SHP77 treated with DMSO at 0.1 percent for 48 hours (cell line): Measurements from ENCODE around the gene IYD.
"Not testable (repeated sequence)": the region's sequence is repeated elsewhere in the genome, so short reads cannot be mapped to it uniquely, and the experiment has no call there.

Source experiments
- DNase-seq: peaks from one replicate; lab custom pipeline; 2025; lab: John Stamatoyannopoulos, UW

Gene IYD

DNA sequence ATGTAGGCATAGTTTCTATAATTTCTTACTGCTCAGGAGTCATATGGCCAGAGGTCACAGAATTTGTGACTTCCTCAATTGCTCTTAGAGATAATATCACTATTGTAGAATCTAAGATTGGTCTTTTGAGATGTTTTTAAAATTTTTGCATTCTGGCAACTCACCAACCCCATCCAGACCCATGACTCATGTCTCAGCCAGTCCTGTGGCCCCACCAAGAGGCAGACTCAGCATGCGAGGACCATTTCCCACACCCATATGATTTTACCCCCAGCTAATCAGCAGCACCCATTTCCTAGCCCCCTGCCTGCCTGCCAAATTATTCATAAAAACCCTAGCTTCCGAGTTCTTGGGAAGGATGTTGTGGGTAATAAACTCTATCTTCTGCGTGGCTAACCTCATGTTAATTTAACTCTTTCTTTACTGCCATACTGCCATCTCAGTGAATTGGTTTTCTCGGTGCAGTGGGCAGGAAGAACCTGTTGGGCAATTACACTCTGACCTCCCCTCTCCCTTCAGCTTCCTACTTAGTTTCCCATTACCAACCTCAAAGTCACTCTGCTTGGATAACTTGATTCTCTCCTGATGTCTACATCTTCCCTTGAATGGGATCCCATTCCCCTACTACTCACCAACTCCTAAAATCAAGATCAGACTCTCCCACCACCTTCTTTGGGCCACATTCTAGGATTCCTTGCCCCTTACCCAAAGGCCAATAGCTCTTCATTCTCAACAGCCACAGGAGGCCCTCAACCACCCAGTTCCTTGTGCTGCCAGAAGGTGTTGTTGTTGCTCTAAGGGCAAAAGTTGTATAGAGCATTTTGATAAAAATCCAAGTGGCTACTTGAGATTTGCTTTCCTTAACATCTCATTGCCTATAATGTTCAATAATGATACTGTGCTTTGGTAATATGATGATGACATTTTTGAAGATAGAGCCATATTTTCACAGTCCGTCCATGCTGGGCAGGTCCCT, 16.2 kb upstream of the IYD start:
- DNase-seq: no peak

DNA sequence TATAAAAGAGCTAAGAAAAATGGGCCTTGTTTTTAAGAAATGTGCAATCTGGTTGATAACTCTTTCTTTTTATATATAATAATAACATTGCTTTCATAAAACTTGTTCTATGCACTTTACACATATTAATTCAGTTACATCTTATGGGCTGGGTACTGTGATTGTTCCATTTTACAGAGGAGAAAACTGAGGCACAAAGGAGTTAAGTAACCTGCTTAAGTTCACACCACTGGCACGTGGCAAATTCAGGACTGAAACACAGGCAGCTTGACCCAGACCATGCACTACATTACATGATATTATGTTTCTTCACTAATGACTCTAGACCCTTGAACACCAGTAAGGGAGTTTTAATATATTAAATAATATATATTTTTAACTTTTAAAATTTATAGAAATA, 15.4 kb upstream of the IYD start:
- no peak for DNase-seq

DNA sequence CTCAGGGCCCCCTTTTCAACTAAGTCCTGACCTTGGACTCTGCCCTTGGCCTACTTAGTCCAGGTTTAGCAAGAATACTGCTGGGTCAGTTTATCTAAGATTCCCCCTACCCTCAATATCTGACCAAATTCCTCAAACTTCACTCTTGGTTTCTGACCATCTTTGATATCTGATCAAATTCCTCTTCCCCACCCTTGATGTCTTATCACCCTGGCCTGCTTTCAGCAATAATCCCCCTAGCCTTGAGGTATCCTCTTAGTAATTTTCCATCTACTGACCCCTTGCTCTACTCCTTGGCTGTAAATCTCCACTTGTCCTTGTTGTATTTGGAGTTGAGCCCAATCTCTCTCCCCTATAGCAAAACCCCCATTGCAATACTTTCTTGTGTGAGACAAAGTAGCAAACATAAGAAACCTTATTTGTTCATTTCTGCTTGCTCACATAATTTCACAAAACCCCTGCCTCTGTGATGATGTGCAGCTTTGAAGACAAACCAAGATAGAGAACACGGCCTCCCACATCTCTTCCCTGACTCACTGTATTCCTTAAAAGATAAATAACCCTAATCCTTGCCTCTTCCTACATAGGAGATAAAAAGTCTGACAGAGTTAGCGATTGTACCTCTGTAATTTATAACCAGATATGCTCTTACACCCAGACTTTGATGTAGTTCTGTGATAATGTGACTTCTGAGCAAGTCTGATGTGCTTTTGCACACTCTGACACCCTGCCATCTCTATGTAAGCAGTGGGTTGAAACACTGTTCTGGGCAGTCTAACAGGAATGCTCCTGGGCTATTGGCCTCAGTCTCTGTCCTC, 13.8 kb upstream of the IYD start:
- no peak for DNase-seq

DNA sequence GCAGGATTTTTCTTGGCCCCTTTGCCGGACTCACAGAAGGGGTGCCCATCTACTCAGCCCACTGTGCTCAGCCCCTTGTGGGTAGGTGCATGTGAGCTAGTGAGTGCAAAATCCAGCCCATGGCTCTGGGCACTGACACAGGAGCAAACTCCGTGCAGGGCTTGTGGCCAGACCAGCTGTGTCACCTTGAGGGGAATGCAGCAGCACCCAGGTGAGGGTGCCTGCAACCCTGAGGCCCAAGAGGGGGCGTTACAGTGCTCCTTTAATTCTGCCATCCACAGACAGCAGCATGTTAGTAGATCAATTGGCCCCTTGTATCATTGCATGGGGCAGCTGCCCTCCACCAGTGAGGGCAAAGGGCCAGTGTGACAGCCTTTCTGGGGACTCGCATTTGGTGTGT, 12.9 kb upstream of the IYD start:
- DNase-seq: no peak

DNA sequence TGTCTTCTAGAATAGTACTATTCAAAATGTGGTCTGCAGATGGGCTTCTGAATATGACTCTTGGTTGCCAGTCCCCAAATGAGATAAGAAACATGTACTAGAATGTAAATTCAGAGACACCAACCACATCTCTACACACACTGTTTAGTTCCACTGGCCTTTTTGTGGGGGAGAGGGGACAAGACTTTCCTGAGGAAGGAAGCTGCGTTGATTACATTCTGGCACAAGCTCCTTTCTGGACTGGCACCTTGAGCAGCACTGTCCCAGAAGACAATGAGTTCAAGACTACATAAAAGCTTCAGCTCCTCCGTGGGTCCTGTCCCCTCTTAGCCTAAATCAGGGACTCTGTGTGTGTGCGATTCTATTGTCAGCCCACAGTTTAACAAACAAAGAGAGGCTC, 6.9 kb upstream of the IYD start:
- no peak for DNase-seq

DNA sequence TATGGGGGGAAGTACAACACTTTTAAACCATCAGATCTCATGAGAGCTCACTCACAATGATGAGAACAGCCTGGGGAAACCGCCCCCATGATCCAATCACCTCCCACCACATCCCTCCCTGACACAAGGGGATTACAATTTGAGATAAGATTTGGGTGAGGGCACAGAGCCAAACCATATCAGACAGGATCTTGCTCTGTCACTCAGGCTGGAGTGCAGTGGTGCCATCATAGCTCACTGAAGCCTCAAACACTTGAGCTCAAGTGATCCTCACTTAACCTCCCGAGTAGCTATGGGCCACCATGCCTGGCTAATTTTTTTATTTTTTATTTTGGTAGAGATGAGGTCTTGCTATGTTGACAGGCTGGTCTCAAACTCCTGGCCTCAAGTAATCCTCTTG, 5.1 kb upstream of the IYD start:
- DNase-seq: no peak

DNA sequence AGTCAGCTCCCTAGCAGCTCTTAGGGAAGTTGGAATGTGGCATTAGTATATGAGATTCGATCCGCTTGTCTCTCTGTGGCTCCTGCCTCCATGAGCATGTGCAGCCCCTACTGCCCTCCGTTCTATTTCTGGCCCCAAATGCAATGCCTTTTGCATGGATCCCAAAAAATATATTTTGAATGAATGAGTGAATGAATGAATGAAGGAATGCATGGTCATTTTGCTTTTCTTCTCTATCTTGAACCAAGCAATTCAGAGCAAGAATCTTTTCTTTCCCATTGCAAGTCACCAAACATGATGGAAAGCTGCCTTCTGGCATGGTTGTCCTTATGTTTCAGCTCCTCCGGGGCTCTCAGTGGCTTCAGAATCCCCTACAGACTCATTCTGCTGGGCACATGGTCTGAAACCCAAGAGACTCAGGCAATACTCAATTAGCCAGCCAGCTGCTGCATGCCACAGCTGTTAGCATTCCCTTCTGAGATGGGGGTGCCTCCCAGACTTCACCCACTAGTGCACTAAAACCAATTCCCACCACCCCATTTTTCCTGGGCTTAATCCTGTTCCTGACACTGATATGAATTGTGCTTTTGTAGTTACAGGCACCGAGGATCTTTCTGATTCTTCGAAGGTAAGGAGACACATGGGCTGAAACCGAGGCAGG, 2.6 kb upstream of the IYD start:
- no peak for DNase-seq

DNA sequence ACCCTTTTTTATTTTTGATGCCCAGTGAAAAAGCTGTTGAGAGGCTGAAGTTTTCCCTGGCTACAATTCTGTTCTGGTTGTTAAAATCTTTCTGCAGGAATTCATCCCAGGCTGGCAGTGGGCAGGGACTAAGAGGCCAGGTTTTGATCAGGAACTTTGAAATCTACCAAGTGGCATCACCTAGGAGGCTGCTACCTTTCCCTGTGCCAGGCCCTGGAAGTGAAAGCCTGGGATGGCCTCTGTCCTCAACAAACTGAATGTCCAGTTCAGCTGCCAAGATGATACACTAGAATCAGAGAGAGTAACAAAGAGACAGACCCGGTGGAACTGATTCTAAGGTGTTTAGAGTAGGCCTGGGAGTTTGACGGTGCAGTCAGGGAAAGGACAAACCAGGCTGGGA, 596 bp downstream of the IYD start:
- no peak for DNase-seq

DNA sequence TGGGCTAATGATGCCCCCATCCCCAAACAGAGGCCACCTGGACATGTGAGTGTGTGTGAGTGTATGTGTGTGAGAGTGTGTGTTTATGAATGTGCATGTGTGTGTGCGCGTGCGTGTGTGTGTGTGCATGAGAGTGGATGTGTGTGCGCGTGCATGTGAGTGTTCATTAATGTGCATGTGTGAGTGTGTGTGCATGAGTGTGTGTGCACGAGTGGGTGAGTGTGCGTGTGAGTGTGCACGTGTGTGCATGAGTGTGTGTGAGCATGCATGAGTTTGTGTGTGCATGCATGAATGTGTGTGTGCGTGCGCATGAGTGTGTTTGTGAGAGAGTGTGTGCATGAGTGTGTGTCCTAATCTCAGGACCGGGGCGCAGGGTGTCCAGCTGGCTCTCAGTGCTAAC, 1.3 kb downstream of the IYD start:
- no peak for DNase-seq

DNA sequence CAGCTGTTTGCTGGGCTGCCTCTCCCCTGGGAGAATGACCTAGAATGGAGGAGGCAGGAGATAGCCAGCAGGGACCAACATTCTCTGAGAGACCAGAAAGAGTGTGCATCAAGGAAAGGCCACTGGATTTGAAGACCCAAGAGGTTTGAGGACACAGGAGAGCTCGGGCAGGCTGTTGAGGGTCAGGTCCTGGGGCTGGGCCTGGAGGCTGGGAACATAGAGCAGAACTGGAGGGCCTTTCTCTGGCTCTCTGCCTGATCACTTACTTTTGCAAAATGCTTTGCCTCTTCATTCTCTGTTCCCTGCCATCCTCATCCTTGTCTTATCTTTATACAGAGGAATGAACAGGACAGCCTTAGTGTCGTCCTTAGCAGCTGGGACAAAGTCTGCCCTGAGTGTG, 2.5 kb downstream of the IYD start:
- no peak for DNase-seq

DNA sequence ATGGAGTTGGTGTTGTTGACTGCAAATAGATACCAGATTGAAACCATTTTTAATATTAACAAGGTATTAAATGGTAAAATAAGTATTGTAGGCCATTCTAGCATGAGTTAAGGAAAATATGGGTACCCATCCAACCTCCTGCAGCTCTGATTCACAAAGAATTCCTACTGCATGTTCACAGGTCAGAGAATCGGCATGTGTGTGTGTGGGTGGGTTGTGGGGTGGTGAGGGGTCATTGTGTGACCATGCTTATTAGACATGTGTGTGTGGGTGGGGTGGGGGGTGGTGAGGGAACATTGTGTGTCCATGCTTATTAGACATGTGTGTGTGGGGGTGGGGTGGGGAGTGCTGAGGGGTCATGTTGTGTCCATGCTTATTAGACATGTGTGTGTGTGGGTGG, 3.2 kb downstream of the IYD start:
- DNase-seq: no peak

DNA sequence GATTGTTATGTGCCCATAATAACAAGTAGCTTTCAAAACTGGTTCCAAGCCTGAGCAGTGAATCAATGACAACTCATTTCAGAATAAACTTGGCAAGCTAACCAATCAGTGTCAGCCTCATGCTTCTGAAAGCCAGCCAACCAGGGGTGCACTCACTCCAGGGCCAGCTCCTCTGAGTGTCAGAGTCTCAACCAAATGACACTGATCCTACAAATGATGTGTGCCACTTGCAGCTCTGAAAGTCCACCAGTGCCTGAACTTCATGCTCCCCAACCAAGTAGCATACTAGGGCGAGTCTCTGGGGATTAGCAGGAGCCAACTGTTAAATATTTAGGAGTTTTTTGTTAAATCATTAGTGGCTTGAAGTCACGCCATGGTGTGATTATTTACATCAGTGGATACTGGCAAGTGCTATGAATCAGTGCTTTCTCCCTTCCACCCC, 4.5 kb downstream of the IYD start:
- DNase-seq: no peak

DNA sequence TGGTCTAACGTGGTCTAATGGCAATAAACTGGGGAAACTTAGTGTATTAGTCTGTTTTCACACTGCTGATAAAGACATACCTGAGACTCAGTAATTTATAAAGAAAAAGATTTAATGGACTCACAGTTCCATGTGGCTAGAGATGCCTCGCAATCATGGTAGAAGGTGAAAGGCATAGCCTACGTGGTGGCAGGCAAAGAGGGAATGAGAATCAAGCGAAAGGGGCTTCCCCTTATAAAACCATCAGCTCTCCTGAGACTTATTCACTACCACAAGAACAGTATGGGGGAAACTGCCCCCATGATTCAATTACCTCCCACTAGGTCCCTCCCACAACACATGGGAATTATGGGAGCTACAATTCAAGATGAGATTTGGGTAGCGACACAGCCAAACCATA, 5.5 kb downstream of the IYD start:
- not testable (repeated sequence) for DNase-seq

DNA sequence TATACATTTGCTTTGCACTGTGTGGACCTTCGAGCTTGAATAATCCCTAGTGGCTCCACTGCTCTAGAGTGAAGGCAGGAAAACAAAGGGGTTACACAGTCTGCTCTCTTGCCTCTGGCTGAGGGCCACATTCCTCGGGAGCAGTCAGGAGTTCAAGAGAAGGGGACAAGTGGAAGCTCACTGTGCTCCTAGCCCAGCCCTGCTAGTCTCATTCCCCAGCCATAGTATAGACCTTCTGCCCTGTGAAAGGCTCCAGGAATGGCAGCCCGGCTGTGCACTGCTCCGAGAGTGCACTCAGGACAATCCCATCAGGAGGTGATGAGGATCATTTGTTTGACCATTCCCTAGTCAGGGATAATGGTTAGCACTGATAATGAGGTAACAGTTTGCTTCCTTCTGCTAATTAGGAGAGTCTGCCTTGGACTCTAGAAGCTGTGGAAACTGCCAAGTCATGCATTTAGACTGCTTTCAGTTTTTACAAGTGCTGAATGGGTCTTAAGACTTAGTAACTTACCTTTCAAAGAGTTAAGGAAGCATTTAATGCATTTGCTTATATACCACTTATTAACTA, 8.5 kb downstream of the IYD start:
- no peak for DNase-seq

DNA sequence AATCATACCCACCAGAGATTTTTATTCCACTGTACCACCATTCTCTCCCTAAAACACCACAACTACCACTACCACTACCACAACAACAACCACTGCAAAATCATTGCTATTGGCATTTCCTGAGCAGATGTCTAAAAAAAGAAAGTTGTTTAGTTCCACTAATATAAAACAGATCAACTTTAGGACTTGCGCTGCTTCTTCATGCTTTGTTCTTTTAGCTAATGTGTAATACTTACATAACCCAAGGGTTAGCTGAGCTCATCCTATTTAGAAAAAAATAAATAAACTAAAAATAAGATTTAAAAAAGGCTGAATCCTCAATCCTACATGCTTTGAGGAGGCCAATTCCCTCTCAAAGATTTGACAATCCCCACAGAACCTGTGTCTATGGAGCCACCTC, 11.4 kb downstream of the IYD start:
- no peak for DNase-seq

DNA sequence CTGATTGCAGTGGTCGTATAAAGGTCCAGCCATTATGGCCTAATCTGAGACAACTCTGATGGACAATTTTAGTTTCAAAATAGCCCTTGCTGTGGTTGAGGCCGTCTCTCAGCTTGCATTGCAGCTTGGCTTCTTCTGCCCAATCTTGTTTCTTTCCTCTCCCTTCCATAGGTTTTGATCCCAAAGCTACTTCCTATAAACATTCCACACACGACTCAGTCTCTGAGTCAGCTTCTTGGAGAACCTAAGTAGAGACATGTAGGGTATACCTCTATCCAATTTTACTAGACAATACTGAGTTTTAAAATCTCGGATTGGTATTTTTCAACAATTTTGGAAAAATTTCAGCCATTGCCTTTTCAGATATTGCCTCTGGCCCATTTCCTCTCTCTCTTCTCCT, 13.4 kb downstream of the IYD start:
- DNase-seq: no peak

DNA sequence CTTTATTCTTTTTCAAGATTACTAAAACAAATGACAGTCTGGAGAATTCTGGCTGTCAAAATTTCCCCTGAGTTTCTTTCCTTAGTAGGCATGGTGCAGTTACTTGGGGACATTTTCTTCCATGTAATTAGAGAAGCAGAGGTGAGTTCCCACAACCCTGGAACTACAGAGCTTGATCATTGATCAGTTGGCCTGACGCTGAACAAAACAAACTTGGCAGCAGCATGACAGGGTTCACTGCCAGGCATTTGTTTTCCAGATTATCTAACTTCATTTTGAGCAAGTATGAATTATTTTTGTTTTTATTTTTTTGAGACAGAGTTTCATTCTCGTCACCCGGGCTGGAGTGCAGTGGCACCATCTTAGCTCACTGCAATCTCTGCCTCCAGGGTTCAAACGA, 22.6 kb downstream of the IYD start:
- no peak for DNase-seq

DNA sequence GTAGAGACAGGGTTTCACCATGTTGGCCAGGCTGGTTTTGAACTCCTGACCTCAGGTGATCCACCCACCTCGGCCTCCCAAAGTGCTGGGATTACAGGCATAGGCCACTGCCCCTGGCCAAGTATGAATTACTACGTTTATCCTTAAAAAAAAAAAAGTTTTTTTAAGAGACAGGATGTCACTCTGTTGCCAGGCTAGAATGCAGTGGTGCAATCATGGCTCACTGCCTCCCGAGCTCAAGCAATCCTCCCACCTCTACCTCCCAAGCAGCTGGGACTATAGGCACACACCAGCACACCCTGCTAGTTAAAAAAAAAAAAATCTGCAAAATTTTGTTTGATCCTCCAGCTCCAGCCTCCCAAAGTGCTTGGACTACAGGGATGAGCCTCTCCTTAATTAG, 23.1 kb downstream of the IYD start:
- DNase-seq: no peak

DNA sequence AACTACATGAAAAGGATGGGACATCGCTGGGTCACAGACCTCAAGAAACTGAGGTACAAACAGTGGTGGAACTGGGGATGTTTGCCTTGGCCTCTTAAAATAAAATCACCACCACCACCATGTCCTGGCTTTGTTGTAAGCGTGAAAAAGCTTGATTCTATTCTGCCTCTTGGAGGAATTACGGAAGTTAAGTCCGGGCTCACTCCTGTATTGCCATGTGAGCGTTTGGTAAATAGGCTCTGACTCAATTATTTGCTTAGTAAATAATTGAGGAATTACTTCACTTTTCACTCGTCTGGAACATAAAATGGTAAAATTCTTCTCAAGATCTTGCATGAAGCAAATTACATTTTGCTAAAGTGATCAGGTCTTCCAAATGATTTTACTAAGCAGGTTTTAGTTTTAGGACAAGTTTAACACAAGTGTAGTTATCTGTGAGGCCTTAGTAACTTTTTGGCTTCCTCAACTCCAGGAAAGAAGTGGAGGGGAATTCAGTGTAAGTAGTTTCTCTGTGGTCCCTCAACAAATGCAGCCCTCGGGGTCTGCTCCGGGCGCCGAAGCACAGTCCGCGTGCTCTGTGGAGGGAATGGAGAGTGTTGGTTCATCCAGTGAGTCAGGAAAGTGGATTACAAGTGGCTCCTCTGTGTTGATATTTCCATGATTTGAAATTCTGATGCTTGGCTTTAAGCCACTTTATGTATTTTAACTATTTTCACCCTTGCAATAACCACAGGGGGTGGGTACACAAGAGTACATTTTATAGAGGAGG, 23.8 kb downstream of the IYD start:
- DNase-seq: no peak

DNA sequence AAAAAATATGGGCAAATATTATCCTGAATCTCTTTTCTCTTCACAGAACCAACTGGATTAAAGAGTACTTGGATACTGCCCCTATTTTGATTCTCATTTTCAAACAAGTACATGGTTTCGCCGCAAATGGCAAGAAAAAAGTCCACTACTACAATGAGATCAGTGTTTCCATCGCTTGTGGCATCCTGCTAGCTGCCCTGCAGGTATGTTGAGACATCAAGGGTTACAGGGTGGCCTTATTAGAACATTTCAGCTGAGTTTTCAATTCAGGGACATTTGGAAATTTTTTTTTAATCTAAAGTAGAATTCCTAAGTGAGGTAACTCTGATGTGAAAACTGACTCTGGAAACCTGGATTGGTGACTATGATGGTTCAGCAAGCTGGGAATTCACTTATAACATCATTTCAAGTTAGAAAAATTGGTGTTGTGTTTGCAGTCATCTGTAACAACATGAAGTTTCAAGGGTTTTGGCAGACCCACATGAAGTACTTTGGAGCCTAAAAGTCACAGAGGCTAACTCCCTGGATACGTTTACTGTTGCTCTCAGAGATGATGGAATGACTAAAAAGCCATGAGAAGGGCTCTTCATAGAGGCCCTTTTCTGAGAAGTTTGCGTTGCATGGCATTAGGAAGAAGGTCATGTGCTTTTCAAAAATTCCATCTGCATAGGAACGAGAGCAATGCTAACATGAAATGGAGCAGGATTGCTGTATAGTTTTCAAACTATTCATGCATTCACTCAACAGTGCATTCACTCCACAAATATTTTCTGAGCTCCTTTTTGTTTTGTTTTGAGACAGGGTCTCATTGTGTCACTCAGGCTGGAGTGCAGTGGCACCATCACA, 25.5 kb downstream of the IYD start:
- no peak for DNase-seq

DNA sequence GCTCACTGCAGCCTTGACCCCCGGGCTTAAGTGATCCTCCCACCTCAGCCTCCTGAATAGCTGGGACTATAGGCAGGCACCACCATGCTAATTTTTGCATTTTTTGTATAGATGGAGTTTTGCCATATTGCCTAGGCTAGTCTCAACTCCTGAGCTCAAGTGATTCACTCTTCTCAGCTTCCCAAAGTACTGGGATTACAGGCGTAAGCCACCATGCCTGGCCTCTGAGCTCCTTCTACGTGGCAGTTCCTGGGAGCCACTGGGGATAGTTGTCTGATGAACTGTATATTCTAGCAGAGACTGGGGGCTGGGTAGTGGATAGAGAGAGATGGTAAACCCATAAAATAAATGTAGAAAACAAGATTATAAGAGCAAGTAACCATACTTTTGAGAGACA, 26.1 kb downstream of the IYD start:
- DNase-seq: no peak
